UCSD-AML1 (cell line): ENCODE measurements around the gene PAPPA.

Experiments used
- DNase-seq: peaks from one replicate; lab custom pipeline; 2025; ENCODE audit not compliant: unreplicated experiment; lab: John Stamatoyannopoulos, UW

The PAPPA gene

DNA sequence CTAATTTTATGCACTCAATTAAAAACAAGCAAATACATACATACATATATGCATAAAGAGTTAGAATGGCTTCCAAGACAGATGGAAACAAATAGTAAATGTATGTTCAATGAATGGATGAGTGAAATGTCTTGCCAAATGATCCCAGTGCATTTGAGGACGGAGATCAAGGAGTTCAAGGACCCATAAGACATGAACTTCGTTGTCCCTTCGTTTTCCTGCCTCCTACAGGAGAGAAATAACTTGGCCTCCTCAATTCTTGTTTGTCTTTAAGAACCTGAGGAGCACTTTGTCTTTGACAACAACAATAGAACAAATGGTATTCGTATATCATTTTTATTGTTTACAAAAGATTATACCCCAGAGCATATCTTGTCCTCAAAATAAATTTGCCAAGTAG, 2.4 kb upstream of the PAPPA start:
- DNase-seq = no peak

- no peak for DNase-seq
Observed at GRCh38 chr9:116151966-116152381, 1.6 kb upstream of the PAPPA start.

- no peak for DNase-seq
Observed at GRCh38 chr9:116152390-116152789, 1.2 kb upstream of the PAPPA start.

- DNase-seq = no peak
Observed at GRCh38 chr9:116152941-116153764, 438 bp upstream of the PAPPA start.

DNA sequence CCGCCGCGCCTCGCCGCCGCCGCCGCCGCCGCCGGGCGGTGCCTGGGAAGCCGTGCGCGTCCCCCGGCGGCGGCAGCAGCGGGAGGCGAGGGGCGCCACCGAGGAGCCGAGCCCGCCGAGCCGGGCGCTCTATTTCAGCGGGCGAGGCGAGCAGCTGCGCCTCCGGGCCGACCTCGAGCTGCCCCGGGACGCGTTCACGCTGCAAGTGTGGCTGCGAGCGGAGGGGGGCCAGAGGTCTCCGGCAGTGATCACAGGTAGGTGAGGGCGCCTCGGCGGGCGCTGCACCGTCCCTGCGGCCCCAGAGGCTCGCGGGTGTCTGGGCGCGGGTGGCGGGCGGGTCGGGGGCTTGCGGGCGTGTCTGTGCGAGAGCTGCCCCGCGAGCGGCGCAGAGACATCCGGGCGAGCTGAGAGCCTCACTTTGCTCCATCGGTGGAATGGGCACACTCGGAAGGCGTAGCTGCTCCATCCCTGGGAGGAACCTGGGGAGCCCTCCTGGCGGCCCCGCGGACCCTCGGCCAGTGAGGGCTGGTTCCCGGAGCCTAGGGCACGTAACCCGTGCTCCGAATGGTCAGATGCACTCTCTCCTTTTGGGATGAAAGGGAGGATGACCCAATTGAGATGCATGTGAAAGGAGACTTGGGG, 864 bp downstream of the PAPPA start:
- no peak for DNase-seq

DNA sequence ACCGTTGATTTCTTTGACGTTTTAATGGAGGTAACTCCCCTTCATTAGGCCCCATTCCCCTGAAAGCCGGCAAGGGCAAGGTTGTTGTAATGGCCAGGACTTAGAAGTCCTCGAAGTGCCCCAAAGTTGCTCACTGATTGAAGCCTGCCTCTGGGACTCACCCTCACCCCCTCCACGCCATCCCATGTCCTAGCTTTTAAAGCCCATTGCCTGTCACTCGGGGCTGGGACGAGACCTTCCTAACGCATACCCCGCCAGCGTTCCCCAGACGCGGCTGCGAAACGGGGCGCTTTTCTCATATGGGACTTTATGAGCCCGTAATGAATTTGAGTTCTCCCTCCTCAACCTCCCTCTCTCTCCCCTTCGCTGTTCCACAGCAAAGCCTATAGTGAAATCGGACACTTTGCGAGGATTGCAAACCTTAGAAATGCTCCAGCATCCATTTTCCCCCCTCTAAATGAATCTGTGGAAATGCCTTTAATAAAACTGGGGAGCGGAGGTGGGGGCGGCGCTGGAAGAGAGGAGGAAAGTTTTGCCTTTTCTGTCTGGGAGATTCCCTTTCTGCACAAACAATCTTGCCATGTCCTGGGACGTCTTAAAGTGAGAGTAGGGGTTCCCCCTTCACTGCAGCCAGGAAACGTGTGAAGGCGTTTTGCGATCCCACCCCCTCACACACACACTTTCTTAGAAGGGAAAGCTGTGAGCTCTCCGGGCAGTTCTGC, 1.5 kb downstream of the PAPPA start:
- no peak for DNase-seq

- no peak for DNase-seq
Observed at GRCh38 chr9:116155698-116156039, 2.1 kb downstream of the PAPPA start.

DNA sequence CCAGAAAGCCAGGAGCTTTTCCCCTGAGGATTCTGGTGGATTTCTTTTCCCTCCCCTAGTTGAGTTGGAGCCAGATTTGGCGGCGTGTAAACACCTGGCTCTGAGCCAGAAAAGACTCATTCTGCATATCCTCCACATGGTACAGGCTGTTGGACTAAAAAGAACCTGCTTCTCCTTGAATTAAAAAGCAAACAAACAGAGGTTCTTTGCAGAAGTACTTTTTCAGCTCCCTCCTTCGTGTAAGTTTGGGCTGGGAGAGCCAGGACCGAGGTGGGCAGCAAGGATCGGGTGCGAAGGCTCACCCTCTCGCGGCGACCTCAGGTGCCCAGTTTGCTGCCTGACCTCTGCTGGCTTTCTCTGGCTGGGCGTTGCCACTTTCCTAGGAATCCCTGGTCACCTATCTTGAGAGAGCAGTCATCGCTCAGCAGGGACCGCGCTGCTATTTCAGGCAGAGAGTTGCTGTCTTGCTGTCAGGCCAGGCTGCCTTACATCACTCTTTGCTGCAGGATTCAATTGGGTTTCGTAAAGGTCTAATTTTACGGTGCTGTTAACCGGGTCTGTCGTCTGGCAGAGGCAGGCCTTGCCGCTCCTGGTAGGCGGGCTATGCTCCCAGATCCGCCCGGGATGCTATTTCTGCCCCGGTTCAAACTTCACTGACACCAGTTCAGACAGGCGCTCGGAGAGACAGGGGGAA, 3.2 kb downstream of the PAPPA start:
- DNase-seq = no peak

GRCh38 chr9:116157436-116158138, 4.0 kb downstream of the PAPPA start:
- DNase-seq = no peak

- DNase-seq = no peak
Observed at GRCh38 chr9:116160676-116161571, 7.3 kb downstream of the PAPPA start.

GRCh38 chr9:116162241-116162781, 8.7 kb downstream of the PAPPA start:
- DNase-seq = no peak

DNA sequence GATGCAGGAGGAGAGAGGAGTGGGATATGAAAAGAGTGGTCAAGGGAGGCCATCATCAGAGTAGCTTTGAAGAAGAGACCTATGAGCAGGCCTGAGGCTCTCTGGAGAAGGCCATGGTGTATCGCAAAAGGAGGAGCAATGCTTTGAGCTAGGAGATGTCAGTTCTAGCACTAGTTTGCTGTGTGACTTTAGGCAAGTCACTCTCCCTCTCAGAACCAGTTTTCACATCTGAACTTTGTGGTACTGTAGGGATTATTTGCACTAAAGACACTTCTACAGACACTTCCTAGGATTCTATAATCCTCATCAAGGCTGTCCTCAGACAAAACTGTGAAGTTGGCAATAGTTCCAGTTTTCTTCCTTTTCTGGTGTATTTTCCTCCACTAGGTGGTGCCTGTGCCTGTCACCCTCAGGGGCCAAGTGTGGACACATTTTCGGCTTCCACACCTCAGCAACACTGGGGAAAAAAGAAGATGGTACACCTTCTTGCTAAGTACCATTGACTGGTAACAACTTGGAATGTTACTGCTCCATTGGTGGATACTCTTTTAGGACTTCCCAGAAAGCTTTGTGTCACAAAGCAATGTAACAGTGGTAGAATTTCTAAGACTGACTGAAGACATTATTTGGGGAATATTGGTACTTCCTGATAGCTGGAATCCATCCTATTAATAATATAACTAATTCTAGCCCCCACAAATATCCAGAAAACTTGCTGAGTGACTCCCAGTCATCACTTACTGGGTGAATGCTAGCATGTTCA, 9.9 kb downstream of the PAPPA start:
- DNase-seq = no peak

- DNase-seq = no peak
Observed at GRCh38 chr9:116165912-116166311, 12.3 kb downstream of the PAPPA start.

- no peak for DNase-seq
Observed at GRCh38 chr9:116166713-116167112, 13.1 kb downstream of the PAPPA start.

- no peak for DNase-seq
Observed at GRCh38 chr9:116168231-116168630, 14.6 kb downstream of the PAPPA start.

DNA sequence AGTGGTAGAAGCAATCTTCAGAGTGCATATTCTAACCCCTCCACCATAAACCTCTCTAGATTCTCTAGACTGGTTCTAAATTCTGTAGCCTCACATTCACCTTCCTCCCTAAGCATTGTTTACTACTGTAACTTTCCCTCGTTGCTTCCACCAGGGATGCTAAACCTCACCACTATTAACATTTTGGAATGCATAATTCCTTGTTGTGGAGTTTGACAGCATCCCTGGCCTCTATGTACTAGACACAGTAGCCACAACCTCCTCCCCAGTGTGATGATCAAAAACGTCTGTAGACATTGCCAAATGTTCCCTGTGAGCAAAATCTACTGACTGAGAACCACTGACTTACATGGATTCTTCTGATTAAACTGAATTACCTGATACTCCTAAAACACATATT, 18.6 kb downstream of the PAPPA start:
- DNase-seq = no peak

- DNase-seq = no peak
Observed at GRCh38 chr9:116174347-116174746, 20.8 kb downstream of the PAPPA start.

DNA sequence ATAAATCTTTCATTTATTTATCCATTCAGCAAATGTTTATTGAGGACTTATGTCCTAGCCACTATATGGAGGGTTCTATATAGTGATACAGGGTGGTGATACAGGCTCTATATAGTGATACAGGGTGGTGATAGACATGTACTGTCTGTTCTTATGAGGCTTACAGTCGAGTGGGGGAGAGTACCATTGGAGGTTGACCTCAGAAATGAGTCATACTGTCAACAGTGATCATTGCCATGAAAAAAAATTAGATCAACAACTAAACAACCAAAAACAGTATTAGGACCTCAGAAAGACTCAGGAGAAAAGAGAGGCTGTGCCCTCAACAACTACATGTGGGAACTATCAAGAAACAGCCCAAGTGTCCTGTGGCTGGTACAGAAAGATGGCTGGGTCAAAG, 22.0 kb downstream of the PAPPA start:
- DNase-seq = no peak
